Lower lobe of right lung (tissue), 2 donors: ENCODE data around the gene PARM1. TPM values are rescaled to one million over a fixed set of nuclear protein-coding genes. Genes with fewer than 3 reads are reported as not detected.

Source experiments
- ATAC-seq, 2 donors: fragments of 200-7000 bp; cut with Tn5 transposase; one replicate each; pipeline ENCODE4 v1.9.1; 2020 to 2022; ENCODE audit warnings: mild to moderate bottlenecking in 2 of 2, moderate library complexity in 2 of 2
- DNase-seq: peaks from one replicate; pipeline ENCODE4 v3.0.0-alpha.2; 2020
- H3K27ac ChIP-seq: fragments of 200-600 bp; one replicate; pipeline ENCODE4 v1.8.0; 2022
- H3K27me3 ChIP-seq: fragments of 200-600 bp; one replicate; pipeline ENCODE4 v1.8.0; 2022; ENCODE audit warnings: low read depth
- H3K36me3 ChIP-seq: fragments of 200-600 bp; one replicate; pipeline ENCODE4 v1.8.0; 2022; ENCODE audit warnings: mild to moderate bottlenecking
- H3K4me1 ChIP-seq: fragments of 200-600 bp; one replicate; pipeline ENCODE4 v1.8.0; 2022
- H3K4me3 ChIP-seq: fragments of 200-600 bp; one replicate; pipeline ENCODE4 v1.8.0; 2022; ENCODE audit warnings: mild to moderate bottlenecking
- H3K9me3 ChIP-seq: fragments of 200-600 bp; one replicate; pipeline ENCODE4 v1.8.0; 2022
- CTCF ChIP-seq: fragments of 200-600 bp; IDR thresholded peaks from one replicate; pipeline ENCODE4 v1.8.0; 2022; ENCODE audit warnings: antibody characterized with exemption, mild to moderate bottlenecking
- intact Hi-C: fragments of 100-400 bp; cut with DNase I; formaldehyde crosslinking; loops from one replicate; pipeline ENCODE4 v1.11.0; 2022
- total RNA-seq: library from RNA; stranded (reverse); fragmentation: NEBNext Ultra II Directional; extraction: Animal tissue kit (Norgen Biotek cat#: 25700); gene quantifications from one replicate; pipeline ENCODE4 v1.2.1, GENCODE V29; 2021
- donor health status: DM: no; HTN: yes; CAD: no; lungs with severe emphysema.

PARM1 gene
- total RNA-seq, 1 donor from 2014 or later: 64.1 TPM

- ATAC-seq: no peak
- Histone ChIP-seq H3K4me3 (no peak overlapping the region), H3K27me3 (no peaks in the 10 kb centered on the region), H3K27ac (no peak overlapping the region), H3K36me3 (no peaks in the 10 kb centered on the region), H3K9me3 (no peaks in the 10 kb centered on the region), H3K4me1 (peaks cover 12% of the 10 kb centered on the region)
- intact Hi-C loops: no loop called here
- no peak for TF ChIP-seq CTCF
- DNase-seq: no peak
These were observed 101.6 kb downstream of the PARM1 start for GRCh38 chr4:75034523-75034922.

- no peaks in the 10 kb centered on the region for H3K9me3 ChIP-seq
- no peak for TF ChIP-seq CTCF
- DNase-seq (no peak), ATAC-seq (no peak)
- H3K36me3 ChIP-seq: no peaks in the 10 kb centered on the region
- peaks cover 11% of the 10 kb centered on the region for H3K4me1 ChIP-seq
- intact Hi-C loops: no loop called here
- no peak overlapping the region for H3K4me3 ChIP-seq
- H3K27ac ChIP-seq: no peak overlapping the region
- H3K27me3 ChIP-seq: no peaks in the 10 kb centered on the region
These were observed 102.4 kb downstream of the PARM1 start for GRCh38 chr4:75035321-75035720.

- Histone ChIP-seq H3K4me1 (peaks cover 2% of the 10 kb centered on the region), H3K36me3 (no peaks in the 10 kb centered on the region), H3K27ac (no peak overlapping the region), H3K9me3 (no peaks in the 10 kb centered on the region), H3K4me3 (no peak overlapping the region), H3K27me3 (no peaks in the 10 kb centered on the region)
- DNase-seq (no peak), ATAC-seq (peak; percentile 56)
- intact Hi-C loops: no loop called here
- no peak for TF ChIP-seq CTCF
These were observed 103.3 kb downstream of the PARM1 start for GRCh38 chr4:75036046-75036830.

GRCh38 chr4:75037252-75037651 is 104.3 kb downstream of the PARM1 start:
- no peak for TF ChIP-seq CTCF
- Histone ChIP-seq H3K36me3 (no peaks in the 10 kb centered on the region), H3K27me3 (no peaks in the 10 kb centered on the region), H3K27ac (no peak overlapping the region), H3K9me3 (no peaks in the 10 kb centered on the region), H3K4me3 (no peak overlapping the region), H3K4me1 (no peaks in the 10 kb centered on the region)
- ATAC-seq (no peak), DNase-seq (no peak)
- intact Hi-C loops: no loop called here

- TF ChIP-seq CTCF: no peak
- ATAC-seq (no peak), DNase-seq (no peak)
- intact Hi-C loops: no loop called here
- Histone ChIP-seq H3K4me1 (no peaks in the 10 kb centered on the region), H3K4me3 (no peak overlapping the region), H3K27me3 (no peaks in the 10 kb centered on the region), H3K27ac (no peak overlapping the region), H3K36me3 (no peaks in the 10 kb centered on the region), H3K9me3 (no peaks in the 10 kb centered on the region)
These were observed 105.5 kb downstream of the PARM1 start for GRCh38 chr4:75038376-75038775.
